Gastrocnemius medialis (tissue), 4 donors: ENCODE measurements around the gene ACOX1. TPM values are rescaled to one million over a fixed set of nuclear protein-coding genes. Genes with fewer than 3 reads are reported as not detected.

Experiments
- ATAC-seq, 2 donors: fragments of 150-250 bp; one replicate each; pipeline ENCODE4 v1.9.1; 2016
- DNase-seq, 2 donors: peaks; one replicate each; pipeline ENCODE4 v3.0.0-alpha.2; 2019
- H3K27ac ChIP-seq, 4 donors: fragments of 200-600 bp; sonication (generic); 1 replicate in 1 of 4; 2 replicates in 3 of 4; pipeline ENCODE4 v1.5.1; 2016 to 2018; ENCODE audit warnings: mild to moderate bottlenecking in 2 of 4, moderate library complexity in 1 of 4
- H3K27me3 ChIP-seq, 3 donors: fragments of 200-600 bp; sonication (generic) in 2 of 3; 1 replicate in 1 of 3; 2 replicates in 2 of 3; pipeline versions ENCODE4 v1.5.1 to v1.6.0; 2016 to 2019; ENCODE audit warnings: mild to moderate bottlenecking in 1 of 3, moderate library complexity in 1 of 3
- H3K36me3 ChIP-seq, 2 donors: fragments of 200-600 bp; sonication (generic) in 1 of 2; one replicate each; pipeline ENCODE4 v1.5.1; 2017 to 2018
- H3K4me1 ChIP-seq, 2 donors: fragments of 200-600 bp; sonication (generic) in 1 of 2; one replicate each; pipeline ENCODE4 v1.5.1; 2016 to 2017; ENCODE audit warnings: mild to moderate bottlenecking in 2 of 2
- H3K4me3 ChIP-seq, 4 donors: fragments of 200-600 bp; sonication (generic) in 3 of 4; 1 replicate in 1 of 4; 2 replicates in 3 of 4; pipeline ENCODE4 v1.5.1; 2016 to 2019; ENCODE audit warnings: mild to moderate bottlenecking in 2 of 4
- H3K9me3 ChIP-seq, 3 donors: fragments of 200-600 bp; sonication (generic) in 2 of 3; 1 replicate in 1 of 3; 2 replicates in 2 of 3; pipeline ENCODE4 v1.5.1; 2016 to 2019
- CTCF ChIP-seq, 5 experiments: fragments of 450-650 bp in 3 of 5; fragments of 200-600 bp in 2 of 5; sonication (generic) in 2 of 5; IDR thresholded peaks in 4 of 5; conservative IDR thresholded peaks in 1 of 5; 1 replicate in 4 of 5; 2 replicates in 1 of 5; pipeline ENCODE4 v1.5.1; 2016 to 2019; ENCODE audit warnings: antibody characterized with exemption in 5 of 5, mild to moderate bottlenecking in 3 of 5, moderate library complexity in 3 of 5
- POLR2A ChIP-seq, 2 donors: fragments of 450-650 bp; IDR thresholded peaks; one replicate each; pipeline ENCODE4 v1.6.1; 2017; ENCODE audit warnings: antibody characterized with exemption in 2 of 2, mild to moderate bottlenecking in 2 of 2, moderate library complexity in 2 of 2
- in situ Hi-C, 4 donors: fragments of 200-750 bp; cut with MboI; loops; one replicate each; pipeline versions ENCODE4 v1.15.0 to v1.8.0; 2017; ENCODE audit warnings: low sequenced_read_pairs in 4 of 4
- intact Hi-C: fragments of 100-400 bp; cut with DNase I; formaldehyde crosslinking; loops from one replicate; pipeline ENCODE4 v1.15.1; 2023; ENCODE audit warnings: low total_unique reads
- total RNA-seq, 4 donors: library from RNA; depleted of rRNA; stranded (reverse); fragments of >200 nt; gene quantifications; one replicate each; pipeline versions ENCODE4 v1.1.0 to v1.2.3, GENCODE V29; 2016

The ACOX1 gene
- total RNA-seq, 4 donors from 2014 or later: 64.8 to 96.6 (median 80.7) TPM

- H3K27ac ChIP-seq: peak within 1 kb of the TSS; percentile 66 to 88 (median 78)
- H3K27me3 ChIP-seq: no peaks in the 10 kb centered on the region
- peak; percentile 90 to 93 for DNase-seq
- peak within 1 kb of the TSS; percentile 72 to 99 (median 86) for H3K4me3 ChIP-seq
- intact Hi-C loops: loop anchor here (1.0 to 2.0 kb wide), 2 partner anchors 36 to 38 kb away; partner anchors contain the start of genes ACOX1 and TEN1
- in situ Hi-C loops: no loop called here
- no peaks in the 10 kb centered on the region for H3K9me3 ChIP-seq
- ATAC-seq: peak; percentile 92 to 97
- H3K4me1 ChIP-seq: peaks cover 11 to 30% of the 10 kb centered on the region in 2 donors
- peak in 2 of 5 experiments; percentile 15 to 18 for TF ChIP-seq CTCF (IDR thresholded peaks at IDR 0.05 in 4 of 5, conservative IDR thresholded peaks at IDR 0.05 in 1 of 5)
- TF ChIP-seq POLR2A (IDR thresholded peaks at IDR 0.05): peak; percentile 66 to 68
- peaks cover 0 to 1% of the 10 kb centered on the region in 2 donors for H3K36me3 ChIP-seq
Observed at GRCh38 chr17:75940727-75941441, 38.1 kb downstream of the ACOX1 start, which contains the start of gene FBF1. TSS of gene FBF1 (minus strand) at chr17:75941042. CDS start at chr17:75938149, 2,893 bp downstream.

DNA sequence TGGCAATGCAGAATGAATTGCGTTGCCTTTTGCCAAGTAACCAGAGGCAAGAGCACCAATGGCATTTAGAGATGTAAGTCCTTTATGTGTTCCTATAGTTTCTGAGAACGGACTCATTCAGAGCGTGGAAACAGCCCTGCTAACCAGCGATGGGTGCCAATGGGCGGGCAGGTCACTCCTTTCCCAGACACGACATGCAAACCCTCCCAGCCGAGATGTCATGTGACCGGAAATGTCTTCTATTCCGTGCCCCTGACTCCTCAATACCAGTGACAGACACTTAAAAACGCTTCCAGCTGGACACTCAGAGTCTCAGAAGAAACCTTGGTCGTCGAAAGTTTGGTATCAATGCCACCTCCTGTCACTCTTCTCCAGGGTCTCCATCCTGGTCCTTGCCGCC lies 41.3 kb downstream of the ACOX1 start:
- Histone ChIP-seq H3K27ac (no peak overlapping the region), H3K4me3 (no peak overlapping the region), H3K36me3 (no peaks in the 10 kb centered on the region), H3K27me3 (no peaks in the 10 kb centered on the region), H3K4me1 (peaks cover 11 to 15% of the 10 kb centered on the region in 2 donors), H3K9me3 (no peaks in the 10 kb centered on the region)
- in situ Hi-C loops: no loop called here
- no peak for TF ChIP-seq POLR2A (IDR thresholded peaks at IDR 0.05)
- no peak for TF ChIP-seq CTCF (IDR thresholded peaks at IDR 0.05 in 4 of 5, conservative IDR thresholded peaks at IDR 0.05 in 1 of 5)
- DNase-seq: no peak
- intact Hi-C loops: no loop called here
- no peak for ATAC-seq

- in situ Hi-C loops: no loop called here
- H3K27me3 ChIP-seq: no peaks in the 10 kb centered on the region
- DNase-seq (no peak), ATAC-seq (no peak)
- intact Hi-C loops: no loop called here
- H3K4me3 ChIP-seq: no peak overlapping the region
- H3K36me3 ChIP-seq: no peaks in the 10 kb centered on the region
- no peaks in the 10 kb centered on the region for H3K4me1 ChIP-seq
- no peaks in the 10 kb centered on the region for H3K9me3 ChIP-seq
- TF ChIP-seq CTCF (IDR thresholded peaks at IDR 0.05 in 4 of 5, conservative IDR thresholded peaks at IDR 0.05 in 1 of 5) (no peak), POLR2A (IDR thresholded peaks at IDR 0.05) (no peak)
- no peak overlapping the region for H3K27ac ChIP-seq
Observed at GRCh38 chr17:75933808-75934207, 45.2 kb downstream of the ACOX1 start.

GRCh38 chr17:75932852-75933251 lies 46.1 kb downstream of the ACOX1 start:
- intact Hi-C loops: no loop called here
- Histone ChIP-seq H3K27me3 (no peaks in the 10 kb centered on the region), H3K4me3 (no peak overlapping the region), H3K27ac (no peak overlapping the region), H3K4me1 (no peaks in the 10 kb centered on the region), H3K9me3 (no peaks in the 10 kb centered on the region), H3K36me3 (no peaks in the 10 kb centered on the region)
- DNase-seq (no peak), ATAC-seq (no peak)
- in situ Hi-C loops: no loop called here
- no peak for TF ChIP-seq POLR2A (IDR thresholded peaks at IDR 0.05)
- no peak for TF ChIP-seq CTCF (IDR thresholded peaks at IDR 0.05 in 4 of 5, conservative IDR thresholded peaks at IDR 0.05 in 1 of 5)
